WTC11 (cell line): ENCODE data around the gene MOSPD3. TPM values are rescaled to one million over a fixed set of nuclear protein-coding genes. Genes with fewer than 3 reads are reported as not detected.

Experiments used
- ATAC-seq: fragments of 200-7000 bp; cut with Tn5 transposase; 2 replicates; pipeline ENCODE4 v1.10.0; 2021; ENCODE audit warnings: mild to moderate bottlenecking, moderate library complexity
- CTCF ChIA-PET: fragments of 300-600 bp; sonication (Branson Sonifier 250); formaldehyde crosslinking; loops from one replicate; lab custom pipeline; 2021; ENCODE audit warnings: antibody characterized with exemption; lab: Charles Lee
- POLR2A ChIA-PET: fragments of 350-600 bp; sonication (Branson Sonifier 250); formaldehyde crosslinking; loops from one replicate; lab custom pipeline; 2021; ENCODE audit warnings: antibody characterized with exemption; lab: Charles Lee
- DNase-seq: peaks from one replicate; pipeline ENCODE4 v3.0.0; 2021; ENCODE audit warnings: low spot score
- H3K27ac Mint-ChIP-seq: 2 replicates; pipeline ENCODE4 v1.8.0; 2021; ENCODE audit warnings: mixed read lengths
- H3K27me3 Mint-ChIP-seq: 2 replicates; pipeline ENCODE4 v1.8.0; 2021; ENCODE audit warnings: low read depth, mild to moderate bottlenecking, moderate library complexity, mixed read lengths
- H3K36me3 Mint-ChIP-seq: 2 replicates; pipeline ENCODE4 v1.8.0; 2021; ENCODE audit warnings: mixed read lengths
- H3K4me1 Mint-ChIP-seq: 2 replicates; pipeline ENCODE4 v1.8.0; 2022; ENCODE audit warnings: mixed read lengths
- H3K4me3 Mint-ChIP-seq: 2 replicates; pipeline ENCODE4 v1.8.0; 2021; ENCODE audit warnings: mild to moderate bottlenecking, moderate library complexity, mixed read lengths
- H3K9me3 Mint-ChIP-seq: 2 replicates; pipeline ENCODE4 v1.8.0; 2021; ENCODE audit warnings: mixed read lengths
- CDX4 ChIP-seq: fragments of 250-450 bp; sonication (Bioruptor Pico); IDR thresholded peaks from 2 replicates; pipeline ENCODE4 v1.9.0; 2021; ENCODE audit warnings: moderate library complexity, mild to moderate bottlenecking, inconsistent platforms, borderline replicate concordance
- CREM ChIP-seq: sonication (generic); formaldehyde crosslinking; IDR thresholded peaks from 2 replicates; pipeline ENCODE4 v1.8.1; 2022; ENCODE audit warnings: mild to moderate bottlenecking, missing genetic modification reagents, moderate library complexity
- CTCF ChIP-seq: fragments of 200-600 bp; IDR thresholded peaks from 2 replicates; pipeline ENCODE4 v1.8.0; 2022; ENCODE audit warnings: antibody characterized with exemption
- E2F5 ChIP-seq: sonication (generic); formaldehyde crosslinking; IDR thresholded peaks from 2 replicates; pipeline ENCODE4 v1.8.1; 2022; ENCODE audit warnings: mild to moderate bottlenecking, moderate library complexity, missing genetic modification reagents
- GRHL2 ChIP-seq: fragments of 250-450 bp; sonication (Bioruptor Pico); IDR thresholded peaks from 2 replicates; pipeline ENCODE4 v1.8.0; 2022; ENCODE audit warnings: mild to moderate bottlenecking, moderate library complexity; ENCODE audit not compliant: insufficient replicate concordance, severe bottlenecking
- IRF2 ChIP-seq: sonication (generic); formaldehyde crosslinking; IDR thresholded peaks from 2 replicates; pipeline ENCODE4 v1.8.0; 2022; ENCODE audit warnings: low read depth, missing genetic modification reagents, borderline replicate concordance
- JUN ChIP-seq: sonication (generic); formaldehyde crosslinking; IDR thresholded peaks from 2 replicates; pipeline ENCODE4 v1.8.0; 2023; ENCODE audit warnings: mild to moderate bottlenecking, missing genetic modification reagents
- KAT7 ChIP-seq: sonication (generic); formaldehyde crosslinking; IDR thresholded peaks from 2 replicates; pipeline ENCODE4 v1.8.1; 2023; ENCODE audit warnings: missing genetic modification reagents, mild to moderate bottlenecking, borderline replicate concordance
- OVOL2 ChIP-seq: fragments of 250-450 bp; sonication (Bioruptor Pico); IDR thresholded peaks from 2 replicates; pipeline ENCODE4 v1.9.0; 2021; ENCODE audit warnings: mild to moderate bottlenecking, borderline replicate concordance
- RELA ChIP-seq: sonication (generic); formaldehyde crosslinking; IDR thresholded peaks from 2 replicates; pipeline ENCODE4 v1.8.1; 2022; ENCODE audit warnings: missing genetic modification reagents, mild to moderate bottlenecking, borderline replicate concordance
- RORB ChIP-seq: fragments of 250-450 bp; sonication (Bioruptor Pico); IDR thresholded peaks from 2 replicates; pipeline ENCODE4 v1.9.0; 2021; ENCODE audit warnings: mild to moderate bottlenecking
- SMAD4 ChIP-seq: sonication (generic); formaldehyde crosslinking; IDR thresholded peaks from 2 replicates; pipeline ENCODE4 v1.8.0; 2022; ENCODE audit warnings: mild to moderate bottlenecking, missing genetic modification reagents
- TEAD4 ChIP-seq: sonication (generic); formaldehyde crosslinking; IDR thresholded peaks from 2 replicates; pipeline ENCODE4 v1.8.0; 2022; ENCODE audit warnings: mild to moderate bottlenecking, missing genetic modification reagents
- TP53 ChIP-seq: sonication (generic); formaldehyde crosslinking; IDR thresholded peaks from 2 replicates; pipeline ENCODE4 v1.8.1; 2023; ENCODE audit warnings: mild to moderate bottlenecking, missing genetic modification reagents
- USF1 ChIP-seq: sonication (generic); formaldehyde crosslinking; IDR thresholded peaks from 2 replicates; pipeline ENCODE4 v1.8.0; 2022; ENCODE audit warnings: mild to moderate bottlenecking, missing genetic modification reagents
- ZNF121 ChIP-seq: sonication (generic); formaldehyde crosslinking; IDR thresholded peaks from 2 replicates; pipeline ENCODE4 v1.8.0; 2023; ENCODE audit warnings: missing genetic modification reagents
- ZNF138 ChIP-seq: sonication (generic); formaldehyde crosslinking; conservative IDR thresholded peaks from 2 replicates; pipeline ENCODE4 v1.8.1; 2022; ENCODE audit warnings: mild to moderate bottlenecking, moderate library complexity, missing genetic modification reagents
- ZNF317 ChIP-seq: sonication (generic); formaldehyde crosslinking; IDR thresholded peaks from 2 replicates; pipeline ENCODE4 v1.8.1; 2023; ENCODE audit warnings: low read depth, mild to moderate bottlenecking, moderate library complexity, missing genetic modification reagents, borderline replicate concordance
- total RNA-seq: library from RNA; stranded (reverse); gene quantifications from 3 replicates; pipeline ENCODE4 v1.2.3, GENCODE V29; 2021
- TF ChIP-seq, protein P1 (sequence below): sonication (generic); formaldehyde crosslinking; IDR thresholded peaks from 2 replicates; pipeline ENCODE4 v1.8.1; 2022; ENCODE audit warnings: low read depth, missing genetic modification reagents, borderline replicate concordance
- TF ChIP-seq, protein P2 (sequence below): fragments of 250-450 bp; sonication (Bioruptor Pico); IDR thresholded peaks from 2 replicates; pipeline ENCODE4 v2.1.2; 2022; ENCODE audit warnings: mild to moderate bottlenecking, moderate library complexity
- TF ChIP-seq, protein P3 (sequence below): fragments of 250-450 bp; sonication (Bioruptor Pico); IDR thresholded peaks from 2 replicates; pipeline ENCODE4 v1.9.0; 2021; ENCODE audit warnings: mild to moderate bottlenecking

Gene MOSPD3
- total RNA-seq, 1 experiment from 2014 or later, result 21.9 TPM

DNA sequence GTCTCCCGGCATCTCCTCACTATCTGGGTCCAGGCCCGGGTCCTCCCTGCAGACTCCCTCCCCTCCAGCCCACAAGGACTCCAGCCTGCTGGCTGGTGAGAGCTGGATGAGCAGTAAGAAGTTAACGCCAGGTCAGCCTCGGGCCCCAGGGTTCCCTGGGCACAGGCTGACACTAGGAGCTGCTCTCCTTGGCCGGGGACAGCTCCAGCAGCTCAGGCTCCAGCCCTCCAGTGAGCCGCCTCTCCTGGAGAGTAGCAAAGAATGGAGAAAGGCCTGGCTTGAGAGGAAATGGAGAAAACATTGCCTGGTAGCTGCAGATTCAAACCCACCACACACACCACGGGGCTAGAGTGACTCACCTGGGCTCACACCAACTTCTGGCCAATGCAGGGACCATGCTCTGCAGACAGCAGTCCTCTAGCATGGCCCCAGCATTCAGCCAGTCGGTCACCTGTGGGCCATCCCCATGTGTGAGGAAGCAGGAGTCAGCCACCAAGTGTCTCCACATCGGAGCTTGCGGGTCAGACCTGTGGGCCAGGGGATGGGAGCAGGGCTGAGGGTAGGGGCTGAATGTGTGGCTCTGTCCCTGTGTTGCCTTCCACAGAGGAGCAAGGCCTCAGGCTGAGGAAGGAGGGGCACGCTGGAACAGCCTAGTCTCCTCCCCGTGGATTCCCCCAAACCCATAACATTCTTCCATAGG lies 45.2 kb upstream of the MOSPD3 start:
- no peak for ATAC-seq
- Mint-ChIP-seq H3K27me3 (peaks cover 11% of the 10 kb centered on the region), H3K9me3 (no peaks in the 10 kb centered on the region), H3K36me3 (no peaks in the 10 kb centered on the region), H3K4me1 (peaks cover 42% of the 10 kb centered on the region), H3K27ac (no peak overlapping the region), H3K4me3 (no peak overlapping the region)
- TF ChIP-seq IRF2 (no peak), OVOL2 (CRISPR knock-in tag) (no peak), USF1 (CRISPR knock-in tag) (no peak), SMAD4 (CRISPR knock-in tag) (no peak), ZNF121 (CRISPR knock-in tag) (no peak), TP53 (CRISPR knock-in tag) (no peak), RELA (no peak), KAT7 (no peak), JUN (CRISPR knock-in tag) (no peak), RORB (CRISPR knock-in tag) (no peak)
- TF ChIP-seq, protein P1, sequence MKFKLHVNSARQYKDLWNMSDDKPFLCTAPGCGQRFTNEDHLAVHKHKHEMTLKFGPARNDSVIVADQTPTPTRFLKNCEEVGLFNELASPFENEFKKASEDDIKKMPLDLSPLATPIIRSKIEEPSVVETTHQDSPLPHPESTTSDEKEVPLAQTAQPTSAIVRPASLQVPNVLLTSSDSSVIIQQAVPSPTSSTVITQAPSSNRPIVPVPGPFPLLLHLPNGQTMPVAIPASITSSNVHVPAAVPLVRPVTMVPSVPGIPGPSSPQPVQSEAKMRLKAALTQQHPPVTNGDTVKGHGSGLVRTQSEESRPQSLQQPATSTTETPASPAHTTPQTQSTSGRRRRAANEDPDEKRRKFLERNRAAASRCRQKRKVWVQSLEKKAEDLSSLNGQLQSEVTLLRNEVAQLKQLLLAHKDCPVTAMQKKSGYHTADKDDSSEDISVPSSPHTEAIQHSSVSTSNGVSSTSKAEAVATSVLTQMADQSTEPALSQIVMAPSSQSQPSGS, result no peak
- TF ChIP-seq, protein P2, sequence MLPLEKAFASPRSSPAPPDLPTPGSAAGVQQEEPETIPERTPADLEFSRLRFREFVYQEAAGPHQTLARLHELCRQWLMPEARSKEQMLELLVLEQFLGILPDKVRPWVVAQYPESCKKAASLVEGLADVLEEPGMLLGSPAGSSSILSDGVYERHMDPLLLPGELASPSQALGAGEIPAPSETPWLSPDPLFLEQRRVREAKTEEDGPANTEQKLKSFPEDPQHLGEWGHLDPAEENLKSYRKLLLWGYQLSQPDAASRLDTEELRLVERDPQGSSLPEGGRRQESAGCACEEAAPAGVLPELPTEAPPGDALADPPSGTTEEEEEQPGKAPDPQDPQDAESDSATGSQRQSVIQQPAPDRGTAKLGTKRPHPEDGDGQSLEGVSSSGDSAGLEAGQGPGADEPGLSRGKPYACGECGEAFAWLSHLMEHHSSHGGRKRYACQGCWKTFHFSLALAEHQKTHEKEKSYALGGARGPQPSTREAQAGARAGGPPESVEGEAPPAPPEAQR (CRISPR knock-in tag), result no peak
- no peak for DNase-seq
- POLR2A ChIA-PET, result interaction anchor here (1.4 kb wide), 1 partner anchor 28 kb away, joined by 4 read pairs; the partner anchor contains the start of gene AGFG2
- CTCF ChIA-PET, result interaction anchor here (1.2 to 2.5 kb wide), 4 partner anchors 19 to 101 kb away, joined by 5 to 14 read pairs (median 7); partner anchors contain the start of genes FBXO24, LRCH4 and PCOLCE

- no peak for ATAC-seq
Measured at GRCh38 chr7:100567751-100568175, 44.6 kb upstream of the MOSPD3 start.

More at GRCh38 chr7:100567751-100568175, 44.6 kb upstream of the MOSPD3 start:
- DNase-seq, result no peak
- H3K9me3 Mint-ChIP-seq, result no peaks in the 10 kb centered on the region
- no peaks in the 10 kb centered on the region for H3K36me3 Mint-ChIP-seq
- TF ChIP-seq CREM (CRISPR knock-in tag) (no peak), GRHL2 (no peak), CDX4 (no peak), CTCF (no peak), ZNF138 (no peak), IRF2 (no peak), ZNF317 (CRISPR knock-in tag) (no peak), E2F5 (no peak), TEAD4 (no peak)
- TF ChIP-seq, protein P3, sequence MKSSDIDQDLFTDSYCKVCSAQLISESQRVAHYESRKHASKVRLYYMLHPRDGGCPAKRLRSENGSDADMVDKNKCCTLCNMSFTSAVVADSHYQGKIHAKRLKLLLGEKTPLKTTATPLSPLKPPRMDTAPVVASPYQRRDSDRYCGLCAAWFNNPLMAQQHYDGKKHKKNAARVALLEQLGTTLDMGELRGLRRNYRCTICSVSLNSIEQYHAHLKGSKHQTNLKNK, result no peak
- TF ChIP-seq, protein P2 (CRISPR knock-in tag), result no peak
- POLR2A ChIA-PET, result interaction anchor here (1.4 kb wide), 1 partner anchor 29 kb away, joined by 4 read pairs; the partner anchor contains the start of gene AGFG2
- H3K27me3 Mint-ChIP-seq, result peaks cover 11% of the 10 kb centered on the region
- H3K27ac Mint-ChIP-seq, result no peak overlapping the region
- CTCF ChIA-PET, result interaction anchor here (1.2 to 2.5 kb wide), 3 partner anchors 18 to 102 kb away, joined by 6 to 14 read pairs (median 8); partner anchors contain the start of genes FBXO24 and LRCH4
- no peak overlapping the region for H3K4me3 Mint-ChIP-seq
- H3K4me1 Mint-ChIP-seq, result peaks cover 46% of the 10 kb centered on the region
